Activated CD4-positive, CD25-positive, alpha-beta regulatory T cell treated with anti-CD3 and anti-CD28 coated beads, Interleukin-2, amount 50 U/mL, for 72 hours (primary cell): ENCODE results near the gene HYDIN.
"Not testable (repeated sequence)": the region's sequence is repeated elsewhere in the genome, so short reads cannot be mapped to it uniquely, and the experiment has no call there.

Experiments used
- DNase-seq: peaks from one replicate; pipeline ENCODE4 v3.0.0; 2021

The HYDIN gene

DNA sequence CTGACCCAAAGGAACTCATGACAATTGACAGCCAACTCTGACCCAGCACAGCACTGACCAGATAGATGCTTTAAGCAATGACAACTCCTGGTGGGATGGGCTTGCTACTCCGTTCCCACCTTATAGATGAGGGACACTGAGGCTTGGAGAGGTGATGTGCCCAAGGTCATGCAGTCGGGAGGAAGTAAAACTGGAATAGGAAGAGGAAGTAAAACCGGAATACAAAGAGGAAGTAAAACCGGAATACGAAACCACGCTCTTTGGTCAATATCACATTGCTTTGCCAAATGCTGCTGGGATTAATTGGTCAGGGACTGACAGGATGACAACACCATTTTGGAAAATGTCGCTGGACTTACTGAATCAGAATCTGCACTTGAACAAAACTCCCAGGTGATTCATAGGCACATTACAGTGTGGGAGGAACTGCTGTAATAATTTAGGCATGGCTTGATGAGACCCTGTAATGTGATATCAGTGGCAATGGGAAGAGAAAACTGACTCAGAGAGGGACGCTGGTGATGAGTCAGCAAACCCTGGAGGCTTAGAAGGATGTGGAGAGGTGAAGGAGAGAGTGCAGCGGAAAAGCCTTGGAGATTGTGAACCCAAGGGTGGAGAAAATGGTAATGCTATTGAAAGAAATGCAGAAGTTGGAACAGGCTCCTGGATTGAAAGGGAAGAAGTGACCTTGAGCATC, 243.4 kb downstream of the HYDIN start:
- DNase-seq, result not testable (repeated sequence)

DNA sequence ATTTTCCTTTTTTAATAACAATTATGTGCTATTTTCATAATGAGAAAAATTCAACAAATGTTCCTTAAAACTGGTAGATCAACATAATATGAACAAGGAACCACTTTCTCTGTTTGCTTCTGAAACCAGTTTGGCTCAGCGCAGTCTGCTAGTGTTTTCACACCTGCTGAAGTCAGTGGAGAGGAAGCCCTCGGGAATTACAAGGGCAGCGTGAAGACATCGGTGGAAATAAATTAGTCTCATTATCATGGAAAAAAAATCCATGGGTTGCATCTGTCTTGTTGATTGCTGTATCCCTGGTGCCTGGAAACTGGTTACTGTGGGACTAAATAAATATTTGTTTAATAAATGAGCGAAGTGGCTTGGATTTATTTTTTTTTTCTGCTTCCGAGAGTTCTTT, 245.8 kb downstream of the HYDIN start:
- DNase-seq, result not testable (repeated sequence)

DNA sequence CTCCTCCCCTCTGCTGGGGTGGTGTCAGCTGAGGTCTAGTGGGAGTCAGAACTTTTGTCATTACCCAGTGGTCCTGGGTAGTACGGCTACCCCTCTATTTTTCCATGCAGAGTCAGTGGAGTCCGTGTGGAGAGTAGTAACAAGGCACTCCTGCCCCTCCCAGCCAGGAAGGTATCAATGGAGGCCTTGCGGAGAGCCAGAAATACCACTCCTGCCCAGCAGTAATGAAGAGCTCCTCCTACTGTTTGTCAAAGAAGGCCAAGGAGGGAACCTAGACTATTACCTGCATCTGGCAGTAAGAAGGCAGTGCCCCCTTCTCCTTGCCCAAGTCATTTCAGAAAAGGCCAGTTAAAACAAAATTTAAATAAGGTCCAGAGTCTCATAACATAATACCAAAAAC, 262.2 kb downstream of the HYDIN start:
- not testable (repeated sequence) for DNase-seq

- not testable (repeated sequence) for DNase-seq
Measured at GRCh38 chr16:70960169-70960568, 270.4 kb downstream of the HYDIN start.

GRCh38 chr16:70954922-70955321, 275.6 kb downstream of the HYDIN start:
- not testable (repeated sequence) for DNase-seq

GRCh38 chr16:70953824-70954223, 276.7 kb downstream of the HYDIN start:
- DNase-seq, result not testable (repeated sequence)

DNA sequence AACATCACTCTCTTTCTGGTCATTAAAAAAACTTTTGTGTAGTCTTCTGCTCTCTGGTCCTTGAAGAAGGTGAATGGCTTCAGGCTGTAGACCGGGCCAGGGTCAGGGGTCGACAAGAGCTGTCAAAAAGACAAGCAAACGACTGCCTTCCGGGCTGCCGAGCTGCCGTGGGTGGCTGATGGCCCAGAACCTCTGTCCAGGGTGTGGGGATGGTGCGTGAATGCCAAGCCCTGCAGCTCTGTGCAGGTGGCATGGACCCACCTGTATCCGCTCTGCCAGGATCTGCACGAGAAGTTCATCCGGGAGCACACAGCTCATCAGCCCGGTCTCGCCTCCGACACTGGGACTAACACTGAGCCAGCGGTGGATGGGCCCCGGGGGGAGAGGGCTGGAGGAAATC, 287.0 kb downstream of the HYDIN start:
- DNase-seq, result not testable (repeated sequence)

GRCh38 chr16:70939690-70940359, 290.7 kb downstream of the HYDIN start:
- not testable (repeated sequence) for DNase-seq

DNA sequence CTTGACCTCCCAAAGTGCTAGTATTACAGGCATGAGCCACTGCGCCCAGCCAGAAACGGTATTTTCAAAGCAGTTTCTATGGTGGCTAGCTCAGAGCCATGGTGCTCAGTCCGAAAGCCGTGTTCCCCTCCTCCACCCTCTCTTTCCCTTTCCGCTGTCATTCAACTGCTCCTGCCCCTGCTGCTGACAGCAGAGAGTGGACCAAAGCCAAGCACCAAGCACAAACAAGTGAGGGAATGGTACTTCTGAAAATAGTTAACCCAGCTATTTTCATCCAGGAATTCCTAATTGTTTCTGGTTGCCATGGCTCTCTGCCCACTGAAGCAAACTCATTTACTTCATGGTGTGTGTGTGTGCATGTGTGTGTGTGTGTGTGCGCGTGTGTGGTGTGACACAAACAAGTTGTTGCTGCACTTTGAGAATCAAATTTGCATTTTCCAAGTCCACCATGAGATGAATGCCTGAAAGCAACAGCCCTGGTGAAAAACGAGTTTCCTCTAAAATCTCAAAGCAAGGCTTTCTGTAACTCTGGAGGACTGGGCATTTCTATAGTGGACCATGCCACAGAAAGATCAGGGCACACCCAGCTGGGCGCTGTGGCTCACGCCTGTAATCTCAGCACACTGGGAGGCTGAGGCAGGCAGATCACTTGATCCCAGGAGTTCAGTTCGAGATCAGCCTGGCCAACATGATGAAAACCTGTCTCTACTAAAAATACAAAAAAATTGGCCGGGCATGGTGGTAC, 293.6 kb downstream of the HYDIN start:
- not testable (repeated sequence) for DNase-seq

GRCh38 chr16:70935325-70935724, 295.2 kb downstream of the HYDIN start:
- DNase-seq, result not testable (repeated sequence)

GRCh38 chr16:70933746-70934145, 296.8 kb downstream of the HYDIN start:
- not testable (repeated sequence) for DNase-seq

DNA sequence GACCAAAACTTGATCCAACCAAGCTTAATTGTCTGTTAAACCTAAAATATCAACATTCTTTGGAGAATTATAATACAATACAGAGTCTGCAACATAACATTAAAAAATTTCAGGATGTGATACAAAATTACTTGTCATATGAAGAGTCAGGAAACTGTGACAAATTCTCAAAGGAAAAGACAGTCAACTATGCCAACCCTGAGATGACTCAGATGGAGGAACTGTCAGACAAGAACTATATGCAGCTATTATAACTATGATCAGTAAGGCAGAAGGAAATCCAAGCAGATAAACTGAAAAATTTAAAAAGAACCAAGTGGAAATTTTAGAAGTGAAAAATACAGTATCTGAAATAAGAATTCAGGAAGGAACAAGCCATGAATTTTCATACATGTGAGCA, 299.8 kb downstream of the HYDIN start:
- not testable (repeated sequence) for DNase-seq

DNA sequence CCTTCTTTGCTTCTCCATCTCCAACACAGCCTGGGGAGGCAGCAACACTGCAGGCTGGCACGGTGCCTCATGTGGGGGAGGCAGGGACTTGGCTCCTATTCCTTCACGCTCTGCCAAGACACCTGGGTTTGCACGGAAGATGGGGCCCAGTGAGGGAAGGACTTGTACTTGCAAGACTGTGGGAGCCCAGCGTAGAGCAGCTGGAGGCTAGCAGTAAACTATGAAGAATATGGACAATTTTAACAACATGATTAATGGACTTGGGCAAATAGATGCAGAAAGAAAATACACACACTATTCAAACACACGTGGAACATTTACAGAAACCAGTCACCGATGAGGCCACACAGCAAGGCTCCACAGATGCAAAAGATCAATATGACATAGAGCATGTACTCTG, 308.4 kb downstream of the HYDIN start:
- DNase-seq, result not testable (repeated sequence)

GRCh38 chr16:70920661-70921060, 309.9 kb downstream of the HYDIN start:
- not testable (repeated sequence) for DNase-seq

GRCh38 chr16:70888208-70888607, 342.3 kb downstream of the HYDIN start:
- DNase-seq, result not testable (repeated sequence)

- not testable (repeated sequence) for DNase-seq
Measured at GRCh38 chr16:70884652-70885051, 345.9 kb downstream of the HYDIN start.

- DNase-seq, result not testable (repeated sequence)
Measured at GRCh38 chr16:70882311-70882710, 348.2 kb downstream of the HYDIN start.

DNA sequence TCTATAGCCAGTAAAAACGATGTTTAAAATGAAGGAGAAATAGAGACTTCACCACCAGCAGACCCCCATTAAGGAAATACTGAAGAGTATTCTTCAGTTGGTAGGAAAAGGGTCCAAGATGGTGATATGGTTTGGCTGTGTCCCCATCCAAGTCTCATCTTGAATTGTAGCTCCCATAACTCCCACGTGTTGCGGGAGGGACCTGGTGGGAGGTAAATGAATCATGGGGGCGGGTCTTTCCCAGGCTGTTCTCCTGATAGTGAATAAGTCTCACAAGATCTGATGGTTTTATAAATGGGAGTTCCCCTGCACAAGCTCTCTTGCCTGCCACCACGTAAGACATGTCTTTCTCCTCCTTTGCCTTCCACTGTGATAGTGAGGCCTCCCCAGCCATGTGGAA, 352.6 kb downstream of the HYDIN start:
- DNase-seq, result not testable (repeated sequence)

- not testable (repeated sequence) for DNase-seq
Measured at GRCh38 chr16:70876442-70876841, 354.1 kb downstream of the HYDIN start.

DNA sequence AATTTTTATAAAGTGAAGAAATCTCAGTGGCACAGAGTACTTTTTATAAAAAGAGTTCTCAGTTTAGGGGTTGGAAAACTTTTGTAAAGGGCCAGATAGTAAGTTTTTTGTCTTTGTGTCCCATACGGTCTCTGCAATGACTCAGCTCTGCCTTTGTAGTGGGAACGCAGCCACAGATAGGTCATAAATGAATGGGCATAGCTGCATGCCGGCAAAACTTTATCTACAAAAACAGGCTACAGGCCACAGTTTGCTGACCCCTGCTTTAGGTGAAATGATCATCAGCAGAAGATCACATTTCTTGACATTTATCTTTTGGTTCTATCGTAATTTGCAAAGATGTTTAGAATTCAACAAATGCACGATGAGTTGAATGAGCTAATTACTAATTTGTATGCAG, 365.8 kb downstream of the HYDIN start:
- DNase-seq, result not testable (repeated sequence)

DNA sequence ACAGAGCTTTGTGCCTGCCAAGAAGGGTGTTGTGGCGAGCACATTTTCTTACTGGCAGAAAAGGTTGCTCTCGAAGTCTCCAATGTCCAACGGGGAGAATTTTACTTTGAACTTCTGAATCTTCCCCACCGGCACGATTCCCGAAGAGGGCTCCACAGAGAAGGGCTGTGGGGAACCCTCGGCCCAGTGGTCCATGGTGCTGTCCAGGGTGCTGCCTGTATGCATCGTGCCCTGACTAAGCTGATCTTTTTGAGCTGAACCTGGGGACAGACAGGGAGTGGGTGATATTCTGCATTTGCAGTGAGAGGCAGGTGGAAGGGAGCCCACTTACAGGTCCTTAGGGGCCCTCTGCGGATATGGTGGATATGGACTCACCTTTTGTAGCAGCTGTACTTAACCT, 368.5 kb downstream of the HYDIN start:
- not testable (repeated sequence) for DNase-seq

- DNase-seq, result not testable (repeated sequence)
Measured at GRCh38 chr16:70851299-70851698, 379.2 kb downstream of the HYDIN start.

DNA sequence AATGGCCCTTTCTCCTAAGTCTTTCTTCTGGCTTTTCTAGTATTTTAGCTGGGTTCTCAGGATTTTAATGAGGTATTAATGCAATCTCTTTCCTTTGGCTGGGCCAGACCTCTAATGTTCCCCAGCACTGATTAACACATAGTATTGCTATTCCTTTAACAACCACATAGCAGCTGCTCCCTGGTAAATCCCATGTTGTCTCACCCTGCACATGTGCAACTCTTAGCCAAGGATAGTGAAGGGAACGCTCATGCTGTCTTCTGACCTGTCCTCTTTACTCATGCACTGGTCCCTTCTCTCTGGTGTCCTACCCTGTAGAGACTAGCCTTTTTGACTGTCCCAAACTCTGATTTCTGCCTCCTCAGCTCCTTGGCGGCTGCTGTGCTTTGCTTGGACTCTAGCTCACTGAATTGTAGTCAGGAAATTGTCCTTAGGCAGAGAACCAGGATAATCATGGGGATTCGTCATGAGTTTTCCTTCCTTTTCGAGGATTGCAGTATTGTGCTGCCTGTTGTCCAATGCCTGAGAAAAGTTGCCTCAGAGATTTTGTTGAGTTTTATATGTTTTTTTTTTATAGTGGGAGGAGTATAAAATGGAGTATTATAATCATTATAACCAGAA, 406.9 kb downstream of the HYDIN start:
- DNase-seq, result not testable (repeated sequence)
